Nephron progenitor cell (in vitro differentiated cells): Measurements from ENCODE around the gene FBXO30.

Source experiments
- DNase-seq: peaks from one replicate; pipeline ENCODE4 v3.0.0; 2021
- H3K27ac Mint-ChIP-seq: 2 replicates; pipeline ENCODE4 v1.8.0; 2021; ENCODE audit warnings: mild to moderate bottlenecking, moderate library complexity, mixed read lengths
- H3K27me3 Mint-ChIP-seq: 2 replicates; pipeline ENCODE4 v1.8.0; 2021; ENCODE audit warnings: mild to moderate bottlenecking, low read depth, mixed read lengths; ENCODE audit not compliant: poor library complexity
- H3K36me3 Mint-ChIP-seq: 2 replicates; pipeline ENCODE4 v1.8.0; 2021; ENCODE audit warnings: low read depth, mixed read lengths
- H3K4me1 Mint-ChIP-seq: 2 replicates; pipeline ENCODE4 v1.8.0; 2021; ENCODE audit warnings: mixed read lengths
- H3K4me3 Mint-ChIP-seq: 2 replicates; pipeline ENCODE4 v1.8.0; 2021; ENCODE audit warnings: mild to moderate bottlenecking, moderate library complexity, mixed read lengths
- H3K9me3 Mint-ChIP-seq: 2 replicates; pipeline ENCODE4 v1.8.0; 2021; ENCODE audit warnings: mild to moderate bottlenecking, moderate library complexity, mixed read lengths
- TF ChIP-seq, protein P1 (sequence below): fragments of 200-600 bp; sonication (generic); IDR thresholded peaks from 2 replicates; pipeline ENCODE4 v1.5.0; 2021; ENCODE audit warnings: antibody characterized with exemption

Gene FBXO30

DNA sequence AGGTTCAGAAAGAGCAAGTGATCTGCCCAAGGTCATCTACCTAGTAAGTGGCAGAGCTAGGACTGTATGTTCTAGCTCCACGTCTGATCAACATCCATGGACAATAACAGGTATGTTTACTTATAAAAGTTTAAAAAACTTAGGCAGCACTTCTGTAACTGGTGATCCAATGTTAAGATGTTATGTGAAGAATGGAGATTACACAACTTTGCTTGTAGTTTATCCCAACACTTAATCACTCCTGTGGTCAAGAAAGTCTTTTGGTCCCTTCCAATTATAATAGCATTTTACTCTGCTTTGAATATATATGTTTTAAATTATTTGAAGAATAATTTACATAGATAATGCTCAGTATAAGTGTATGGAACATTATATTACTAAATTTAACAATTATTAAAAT, 4.8 kb downstream of the FBXO30 start:
- no peak overlapping the region for H3K27ac Mint-ChIP-seq
- peaks cover 40% of the 10 kb centered on the region for H3K36me3 Mint-ChIP-seq
- peaks cover 26% of the 10 kb centered on the region for H3K4me1 Mint-ChIP-seq
- H3K9me3 Mint-ChIP-seq = peaks cover 21% of the 10 kb centered on the region
- H3K27me3 Mint-ChIP-seq = no peaks in the 10 kb centered on the region
- H3K4me3 Mint-ChIP-seq = no peak overlapping the region
- TF ChIP-seq, protein P1, sequence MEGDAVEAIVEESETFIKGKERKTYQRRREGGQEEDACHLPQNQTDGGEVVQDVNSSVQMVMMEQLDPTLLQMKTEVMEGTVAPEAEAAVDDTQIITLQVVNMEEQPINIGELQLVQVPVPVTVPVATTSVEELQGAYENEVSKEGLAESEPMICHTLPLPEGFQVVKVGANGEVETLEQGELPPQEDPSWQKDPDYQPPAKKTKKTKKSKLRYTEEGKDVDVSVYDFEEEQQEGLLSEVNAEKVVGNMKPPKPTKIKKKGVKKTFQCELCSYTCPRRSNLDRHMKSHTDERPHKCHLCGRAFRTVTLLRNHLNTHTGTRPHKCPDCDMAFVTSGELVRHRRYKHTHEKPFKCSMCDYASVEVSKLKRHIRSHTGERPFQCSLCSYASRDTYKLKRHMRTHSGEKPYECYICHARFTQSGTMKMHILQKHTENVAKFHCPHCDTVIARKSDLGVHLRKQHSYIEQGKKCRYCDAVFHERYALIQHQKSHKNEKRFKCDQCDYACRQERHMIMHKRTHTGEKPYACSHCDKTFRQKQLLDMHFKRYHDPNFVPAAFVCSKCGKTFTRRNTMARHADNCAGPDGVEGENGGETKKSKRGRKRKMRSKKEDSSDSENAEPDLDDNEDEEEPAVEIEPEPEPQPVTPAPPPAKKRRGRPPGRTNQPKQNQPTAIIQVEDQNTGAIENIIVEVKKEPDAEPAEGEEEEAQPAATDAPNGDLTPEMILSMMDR = no peak
- no peak for DNase-seq

DNA sequence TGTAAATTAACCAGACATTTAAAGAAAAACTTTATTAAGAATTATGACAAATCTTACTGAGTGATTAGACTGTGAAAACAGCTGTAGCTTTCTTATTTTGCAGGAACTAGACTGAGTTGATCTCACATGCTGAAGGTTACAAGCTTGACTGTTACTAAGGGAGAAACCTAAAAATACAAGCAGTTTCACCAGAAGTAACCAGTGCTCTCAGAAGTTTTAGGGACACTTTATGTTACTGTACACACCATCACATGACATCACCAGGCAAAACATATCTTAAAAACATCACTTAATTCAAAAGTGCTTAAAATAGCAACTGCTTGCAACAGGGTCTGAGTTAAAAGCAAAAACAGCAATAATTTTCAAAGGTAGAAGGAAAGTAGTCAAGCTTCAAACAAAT, 5.4 kb downstream of the FBXO30 start:
- DNase-seq = no peak
- Mint-ChIP-seq H3K4me3 (no peak overlapping the region), H3K27me3 (no peaks in the 10 kb centered on the region), H3K4me1 (peaks cover 26% of the 10 kb centered on the region), H3K36me3 (peaks cover 45% of the 10 kb centered on the region), H3K9me3 (peaks cover 21% of the 10 kb centered on the region), H3K27ac (no peak overlapping the region)
- TF ChIP-seq, protein P1 = no peak

DNA sequence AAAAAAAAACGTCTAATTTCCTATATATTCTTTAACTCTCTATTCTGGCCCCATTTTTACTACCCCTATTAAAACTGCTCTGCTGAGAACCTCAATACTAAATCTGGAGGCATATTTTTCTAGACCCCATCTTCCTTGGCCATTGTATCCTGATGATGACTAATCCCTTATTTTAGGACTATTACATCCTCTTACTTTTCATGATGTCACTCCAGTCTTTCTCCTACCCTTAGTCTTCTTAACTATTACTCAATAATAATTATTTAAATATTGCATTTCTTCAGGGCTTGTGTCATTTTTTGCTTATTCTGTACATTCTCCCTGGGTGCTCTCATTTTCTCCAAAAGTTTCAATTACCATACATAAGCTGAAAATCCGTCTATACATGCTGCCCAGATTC, 6.4 kb downstream of the FBXO30 start:
- Mint-ChIP-seq H3K36me3 (peaks cover 55% of the 10 kb centered on the region), H3K4me1 (peaks cover 26% of the 10 kb centered on the region), H3K27ac (no peak overlapping the region), H3K9me3 (peaks cover 21% of the 10 kb centered on the region), H3K27me3 (no peaks in the 10 kb centered on the region), H3K4me3 (no peak overlapping the region)
- TF ChIP-seq, protein P1 = no peak
- DNase-seq = no peak

DNA sequence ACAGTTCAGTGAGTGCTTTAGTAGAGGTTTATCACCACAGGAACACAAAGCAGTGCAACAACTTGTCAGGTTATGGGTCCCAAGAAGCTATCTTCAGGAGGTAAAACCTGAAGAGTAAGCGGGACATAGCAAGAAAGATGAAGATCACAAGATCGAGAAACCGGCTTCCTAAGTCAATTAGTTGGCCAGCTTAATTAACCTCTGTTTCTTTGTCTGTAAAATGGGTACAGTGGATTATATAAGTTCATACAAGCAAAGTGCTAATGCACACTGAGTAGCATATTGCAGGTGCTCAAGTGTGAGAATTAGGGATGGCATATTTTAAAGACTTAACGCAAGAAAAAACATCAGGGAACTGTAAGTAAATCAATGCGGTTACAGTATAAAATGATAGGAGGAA, 12.5 kb downstream of the FBXO30 start:
- Mint-ChIP-seq H3K36me3 (peaks cover 99% of the 10 kb centered on the region), H3K9me3 (peaks cover 18% of the 10 kb centered on the region)

DNA sequence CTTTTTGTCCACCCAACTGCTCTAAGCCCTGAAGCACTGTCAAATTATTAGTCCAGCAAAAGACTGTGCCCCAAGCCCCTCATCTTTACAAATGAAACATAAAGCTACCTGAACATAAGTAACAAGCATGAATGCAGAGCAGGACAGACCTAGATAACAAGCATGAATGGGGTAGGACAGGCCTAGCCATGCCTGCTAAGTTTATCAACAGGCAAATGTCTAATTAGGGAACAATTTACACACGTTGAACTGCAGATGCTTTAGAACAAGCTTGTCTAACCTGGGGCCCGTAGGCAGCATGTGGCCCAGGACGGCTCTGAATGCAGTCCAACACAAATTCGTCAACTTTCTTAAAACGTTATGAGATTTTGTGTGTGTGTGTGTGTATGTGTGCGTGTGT, 13.6 kb downstream of the FBXO30 start:
- no peaks in the 10 kb centered on the region for H3K4me1 Mint-ChIP-seq
- peaks cover 26% of the 10 kb centered on the region for H3K9me3 Mint-ChIP-seq
- no peak overlapping the region for H3K4me3 Mint-ChIP-seq
- H3K27ac Mint-ChIP-seq = peak overlapping the region; percentile 60
- DNase-seq = no peak
- H3K27me3 Mint-ChIP-seq = no peaks in the 10 kb centered on the region
- TF ChIP-seq, protein P1 = no peak
- H3K36me3 Mint-ChIP-seq = peaks cover 100% of the 10 kb centered on the region

More for the DNA sequence above, 12.5 kb downstream of the FBXO30 start:
- H3K4me3 Mint-ChIP-seq = no peak overlapping the region
- H3K27me3 Mint-ChIP-seq = no peaks in the 10 kb centered on the region
- DNase-seq = no peak
- TF ChIP-seq, protein P1 = no peak
- H3K27ac Mint-ChIP-seq = no peak overlapping the region
- no peaks in the 10 kb centered on the region for H3K4me1 Mint-ChIP-seq

DNA sequence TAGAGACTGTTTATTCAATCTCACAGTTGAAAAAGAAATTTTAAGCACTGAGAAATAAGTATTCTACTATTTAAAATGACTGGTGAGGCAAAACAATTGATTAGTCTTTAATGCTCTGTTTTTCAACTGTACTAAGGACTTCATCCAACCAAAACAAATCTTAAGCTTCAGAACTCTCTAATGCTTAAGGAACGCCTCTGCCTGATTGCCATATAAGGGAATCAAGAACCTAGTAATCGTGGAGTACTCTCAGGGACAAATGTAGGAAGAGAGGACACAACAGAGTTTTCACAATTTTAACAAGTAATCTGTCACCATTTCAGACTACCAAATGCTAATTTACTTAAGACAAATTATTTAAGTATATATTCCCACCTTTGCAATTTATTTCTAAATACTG, 16.1 kb downstream of the FBXO30 start:
- Mint-ChIP-seq H3K27ac (no peak overlapping the region), H3K9me3 (peaks cover 25% of the 10 kb centered on the region), H3K36me3 (peaks cover 97% of the 10 kb centered on the region), H3K4me3 (no peak overlapping the region), H3K27me3 (no peaks in the 10 kb centered on the region), H3K4me1 (no peaks in the 10 kb centered on the region)
- no peak for DNase-seq
- TF ChIP-seq, protein P1 = no peak
